AG04449 (cell line): ENCODE data around the gene KL.

ENCODE experiments used
- CTCF ChIA-PET: fragments of 350-600 bp; formaldehyde crosslinking; extraction: SDS; loops from one replicate; lab custom pipeline; 2021; ENCODE audit warnings: antibody characterized with exemption; lab: Yijun Ruan, JAX
- POLR2A ChIA-PET: fragments of 400-600, 350-600 bp; formaldehyde crosslinking; extraction: SDS; loops from one replicate; lab custom pipeline; 2020; ENCODE audit warnings: antibody characterized with exemption, inconsistent platforms; lab: Yijun Ruan, JAX
- DNase-seq: peaks from one replicate; pipeline ENCODE4 v3.0.0-alpha.2; 2010; ENCODE audit warnings: low read depth, low spot score
- H3K4me3 ChIP-seq: 2 replicates; pipeline ENCODE4 v1.5.1; 2011; ENCODE audit warnings: low read depth, mild to moderate bottlenecking, control low read depth, low read length
- CTCF ChIP-seq: IDR thresholded peaks from one replicate; pipeline ENCODE4 v1.5.1; 2011; ENCODE audit warnings: mild to moderate bottlenecking, moderate library complexity, low read length, control low read depth, inconsistent platforms; ENCODE audit not compliant: insufficient read depth; ENCODE audit errors: missing control alignments

The KL gene

GRCh38 chr13:33106656-33107360 is 90.6 kb downstream of the KL start:
- no peak overlapping the region for H3K4me3 ChIP-seq
- no peak for DNase-seq
- TF ChIP-seq CTCF = no peak
- ChIA-PET CTCF (no interaction called here), POLR2A (no interaction called here)

GRCh38 chr13:33107361-33107760 is 91.1 kb downstream of the KL start:
- ChIA-PET POLR2A (no interaction called here), CTCF (no interaction called here)
- TF ChIP-seq CTCF = no peak
- H3K4me3 ChIP-seq = no peak overlapping the region
- DNase-seq = no peak

- no peak overlapping the region for H3K4me3 ChIP-seq
- no peak for TF ChIP-seq CTCF
- CTCF ChIA-PET = interaction anchor here (1.9 kb wide), 1 partner anchor 10 kb away, joined by 5 read pairs; no protein-coding TSS in a partner anchor
- DNase-seq = no peak
- POLR2A ChIA-PET = no interaction called here
Measured at GRCh38 chr13:33108620-33109019, 92.4 kb downstream of the KL start.

- CTCF ChIA-PET = interaction anchor here (1.9 kb wide), 1 partner anchor 9 kb away, joined by 5 read pairs; no protein-coding TSS in a partner anchor
- no peak overlapping the region for H3K4me3 ChIP-seq
- TF ChIP-seq CTCF = no peak
- no peak for DNase-seq
- POLR2A ChIA-PET = no interaction called here
Measured at GRCh38 chr13:33109271-33109697, 93.1 kb downstream of the KL start.

- POLR2A ChIA-PET = no interaction called here
- no peak overlapping the region for H3K4me3 ChIP-seq
- DNase-seq = no peak
- TF ChIP-seq CTCF = no peak
- CTCF ChIA-PET = interaction anchor here (1.9 kb wide), 1 partner anchor 9 kb away, joined by 5 read pairs; no protein-coding TSS in a partner anchor
Measured at GRCh38 chr13:33109801-33110200, 93.6 kb downstream of the KL start.

- no peak for TF ChIP-seq CTCF
- DNase-seq = no peak
- H3K4me3 ChIP-seq = no peak overlapping the region
- ChIA-PET POLR2A (no interaction called here), CTCF (interaction anchor here (1.9 kb wide), 1 partner anchor 8 kb away, joined by 5 read pairs; no protein-coding TSS in a partner anchor)
Measured at GRCh38 chr13:33110386-33110712, 94.1 kb downstream of the KL start.
